ENCODE data around the gene TES. TPM values are rescaled to one million over a fixed set of nuclear protein-coding genes. Genes with fewer than 3 reads are reported as not detected.

The TES gene
- total and polyA plus RNA-seq, 2 of the 8 experiments (the other 6 are each of a cell fraction or from before 2014, with no cell fraction given), result 18.2 to 36.3 TPM

DNA sequence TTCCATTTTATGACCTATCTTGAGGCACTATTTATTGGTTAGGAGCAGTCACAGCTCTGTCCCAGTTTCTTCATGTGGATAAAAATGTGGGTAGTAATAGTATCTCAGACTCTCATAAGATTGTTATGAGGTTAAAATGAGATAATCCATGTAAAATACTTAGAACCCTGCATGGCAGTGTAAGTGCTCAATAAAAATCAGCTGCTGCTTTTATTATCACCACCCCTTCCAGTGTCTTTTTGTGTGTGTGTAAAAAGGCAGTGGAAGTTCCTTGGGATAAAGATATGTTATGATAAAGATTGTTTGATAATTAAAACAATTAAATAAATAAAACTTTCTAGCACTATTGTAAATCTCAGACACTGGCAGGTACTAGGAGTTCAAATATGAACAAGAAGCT lies 15.5 kb downstream of the TES start (continued):
- TF ChIP-seq, protein P1, sequence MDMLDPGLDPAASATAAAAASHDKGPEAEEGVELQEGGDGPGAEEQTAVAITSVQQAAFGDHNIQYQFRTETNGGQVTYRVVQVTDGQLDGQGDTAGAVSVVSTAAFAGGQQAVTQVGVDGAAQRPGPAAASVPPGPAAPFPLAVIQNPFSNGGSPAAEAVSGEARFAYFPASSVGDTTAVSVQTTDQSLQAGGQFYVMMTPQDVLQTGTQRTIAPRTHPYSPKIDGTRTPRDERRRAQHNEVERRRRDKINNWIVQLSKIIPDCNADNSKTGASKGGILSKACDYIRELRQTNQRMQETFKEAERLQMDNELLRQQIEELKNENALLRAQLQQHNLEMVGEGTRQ (IDR thresholded peaks at IDR 0.05; ENCODE audit: low read length), result no peak
